ENCODE measurements around the gene CABYR. TPM values are rescaled to one million over a fixed set of nuclear protein-coding genes. Genes with fewer than 3 reads are reported as not detected.

CABYR gene, protein sequence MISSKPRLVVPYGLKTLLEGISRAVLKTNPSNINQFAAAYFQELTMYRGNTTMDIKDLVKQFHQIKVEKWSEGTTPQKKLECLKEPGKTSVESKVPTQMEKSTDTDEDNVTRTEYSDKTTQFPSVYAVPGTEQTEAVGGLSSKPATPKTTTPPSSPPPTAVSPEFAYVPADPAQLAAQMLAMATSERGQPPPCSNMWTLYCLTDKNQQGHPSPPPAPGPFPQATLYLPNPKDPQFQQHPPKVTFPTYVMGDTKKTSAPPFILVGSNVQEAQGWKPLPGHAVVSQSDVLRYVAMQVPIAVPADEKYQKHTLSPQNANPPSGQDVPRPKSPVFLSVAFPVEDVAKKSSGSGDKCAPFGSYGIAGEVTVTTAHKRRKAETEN
- 0.83 TPM for polyA plus RNA-seq (2012; ENCODE audit: insufficient read depth, insufficient read length, low read depth)

GRCh38 chr18:24138789-24139616 lies at the start of gene CABYR:
CABYR (plus strand) TSS chr18:24139062; CDS start chr18:24143115, 4,053 bp downstream.
- peak within 1 kb of the TSS; percentile 65 for H3K4me3 ChIP-seq (ENCODE audit: low read depth, low read length)

DNA sequence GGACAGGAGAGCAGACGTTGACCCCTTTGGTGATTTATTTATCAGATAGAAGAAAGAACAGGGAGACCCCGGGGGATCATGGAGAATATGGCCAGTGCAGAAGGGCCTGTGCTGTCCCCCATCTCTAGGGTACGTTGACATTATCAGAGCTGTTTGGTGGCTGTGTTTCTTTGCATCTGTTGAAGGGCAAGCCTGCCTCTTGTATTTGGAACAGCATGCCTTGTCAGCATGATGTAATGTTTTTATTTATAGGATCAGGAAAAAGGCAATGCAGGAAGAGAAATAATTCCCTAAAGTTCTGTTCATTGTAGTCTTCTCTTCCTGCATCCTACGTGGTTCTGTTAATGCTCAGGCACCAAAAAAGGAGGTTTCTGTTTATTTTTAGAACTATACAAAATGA lies 49.8 kb upstream of the CABYR start:
- Histone ChIP-seq H3K27me3 (no peaks in the 10 kb centered on the region), H3K9me3 (no peaks in the 10 kb centered on the region), H3K4me3 (ENCODE audit: low read depth, low read length) (no peak overlapping the region), H3K36me3 (no peaks in the 10 kb centered on the region), H3K4me1 (no peaks in the 10 kb centered on the region)
- no peak for DNase-seq
- no peak for TF ChIP-seq CTCF (IDR thresholded peaks at IDR 0.05; ENCODE audit: low read depth, low read length)

More at GRCh38 chr18:24138789-24139616, at the start of gene CABYR:
- Histone ChIP-seq H3K9me3 (no peaks in the 10 kb centered on the region), H3K27me3 (no peaks in the 10 kb centered on the region), H3K36me3 (no peaks in the 10 kb centered on the region), H3K4me1 (no peaks in the 10 kb centered on the region)
- DNase-seq, result peak; percentile 80
- TF ChIP-seq CTCF (IDR thresholded peaks at IDR 0.05; ENCODE audit: low read depth, low read length), result no peak

GRCh38 chr18:24089515-24090337 lies 49.1 kb upstream of the CABYR start:
- H3K27me3 ChIP-seq, result no peaks in the 10 kb centered on the region
- no peak for DNase-seq
- H3K4me1 ChIP-seq, result no peaks in the 10 kb centered on the region
- H3K36me3 ChIP-seq, result no peaks in the 10 kb centered on the region
- no peaks in the 10 kb centered on the region for H3K9me3 ChIP-seq
- no peak overlapping the region for H3K4me3 ChIP-seq (ENCODE audit: low read depth, low read length)
- no peak for TF ChIP-seq CTCF (IDR thresholded peaks at IDR 0.05; ENCODE audit: low read depth, low read length)

DNA sequence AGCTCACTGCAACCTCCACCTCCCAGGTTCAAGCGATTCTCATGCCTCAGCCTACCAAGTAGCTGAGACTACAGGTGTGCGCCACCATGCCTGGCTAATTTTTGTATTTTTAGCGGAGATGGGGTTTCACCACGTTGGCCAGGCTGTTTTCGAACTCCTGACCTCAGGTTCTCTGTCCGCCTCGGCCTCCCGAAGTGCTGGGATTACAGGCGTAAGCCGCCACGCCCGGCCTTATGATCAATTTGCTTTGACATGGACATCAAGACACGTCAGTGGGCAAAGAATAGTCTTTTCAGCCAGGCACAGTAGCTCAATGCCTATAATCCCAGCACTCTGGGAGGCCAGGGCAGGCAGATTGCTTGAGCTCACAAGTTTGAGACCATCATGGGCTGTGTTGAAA lies 48.0 kb upstream of the CABYR start:
- Histone ChIP-seq H3K9me3 (no peaks in the 10 kb centered on the region), H3K36me3 (no peaks in the 10 kb centered on the region), H3K4me3 (ENCODE audit: low read depth, low read length) (no peak overlapping the region), H3K4me1 (no peaks in the 10 kb centered on the region), H3K27me3 (no peaks in the 10 kb centered on the region)
- TF ChIP-seq CTCF (IDR thresholded peaks at IDR 0.05; ENCODE audit: low read depth, low read length), result no peak
- DNase-seq, result no peak

DNA sequence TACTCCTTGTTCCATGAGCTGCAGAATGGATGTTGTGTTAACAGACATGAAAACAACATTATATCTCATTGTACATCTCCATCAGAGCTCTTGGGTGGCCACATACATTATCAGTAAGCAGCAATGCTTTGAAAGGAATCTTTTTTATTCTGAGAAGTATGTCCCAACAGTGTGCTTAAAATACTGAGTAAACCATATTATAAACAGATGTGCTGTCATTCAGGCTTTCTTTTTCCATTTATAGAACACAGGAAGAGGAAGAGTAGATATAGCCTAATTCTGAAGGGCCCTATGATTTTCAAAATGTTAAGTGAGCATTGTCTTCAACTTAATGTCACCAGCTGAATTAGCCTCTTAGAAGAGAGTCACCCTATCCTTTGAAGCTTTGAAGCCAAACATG lies 44.3 kb upstream of the CABYR start:
- no peaks in the 10 kb centered on the region for H3K27me3 ChIP-seq
- no peaks in the 10 kb centered on the region for H3K9me3 ChIP-seq
- H3K4me3 ChIP-seq (ENCODE audit: low read depth, low read length), result no peak overlapping the region
- no peaks in the 10 kb centered on the region for H3K36me3 ChIP-seq
- H3K4me1 ChIP-seq, result no peaks in the 10 kb centered on the region
- TF ChIP-seq CTCF (IDR thresholded peaks at IDR 0.05; ENCODE audit: low read depth, low read length), result no peak
- DNase-seq, result no peak
